ENCODE data around the gene SMIM13. TPM values are rescaled to one million over a fixed set of nuclear protein-coding genes. Genes with fewer than 3 reads are reported as not detected.
A peak's percentile ranks its signal among the peaks of the same experiment; 100 is the strongest.

Gene SMIM13
- total RNA-seq, 2 experiments from 2014 or later = 13.9 to 19.0 TPM

- TSS peak; percentile 92 for BruUV-seq (replicated peaks)
- H3K4me2 ChIP-seq (ENCODE audit: low read length) = peak overlapping the region; percentile 93
- no peaks in the 10 kb centered on the region for H3K9me2 ChIP-seq (ENCODE audit: insufficient read depth, low read length)
- TF ChIP-seq EZH2phosphoT487 (IDR thresholded peaks at IDR 0.05; ENCODE audit: borderline replicate concordance, low read depth, low read length) (no peak), CTCF (conservative IDR thresholded peaks at IDR 0.05; ENCODE audit: low read length) (no peak)
- H4K20me1 ChIP-seq (ENCODE audit: insufficient read depth, low read length) = peaks cover 6% of the 10 kb centered on the region; the same call in 1 of the 2 replicates
- POLR2A ChIA-PET = interaction anchor here (0.6 to 1.5 kb wide), 5 partner anchors 10 to 559 kb away, joined by 3 to 6 read pairs (median 3); no protein-coding TSS in a partner anchor
- intact Hi-C loops (cut with micrococcal nuclease; ENCODE audit: unreplicated experiment) = loop anchor here (5.0 kb wide), 3 partner anchors 191 to 561 kb away; no protein-coding TSS in a partner anchor
- H2AFZ ChIP-seq (ENCODE audit: low read length) = peak overlapping the region; percentile 85
- H3K9me3 ChIP-seq (ENCODE audit: low read length) = no peaks in the 10 kb centered on the region
- H3K79me2 ChIP-seq (ENCODE audit: insufficient read depth, low read depth, low read length) = peaks cover 35% of the 10 kb centered on the region
- peak overlapping the region; percentile 72 for H3K4me3 ChIP-seq (ENCODE audit: low read depth, low read length, poor library complexity, severe bottlenecking)
- peak overlapping the region; percentile 70 for H3K27ac ChIP-seq (ENCODE audit: low read depth, low read length, poor library complexity, severe bottlenecking)
- peak; percentile 77 for DNase-seq (ENCODE audit: low spot score)
- CTCF ChIA-PET (ENCODE audit: unreplicated experiment) = interaction anchor here (0.6 kb wide), 1 partner anchor 367 kb away, joined by 3 read pairs; no protein-coding TSS in a partner anchor
- H3K4me1 ChIP-seq (ENCODE audit: insufficient read depth, low read length, poor library complexity, severe bottlenecking) = peaks cover 31% of the 10 kb centered on the region
- H3K36me3 ChIP-seq (ENCODE audit: insufficient read depth, low read length) = peaks cover 5% of the 10 kb centered on the region; the same call in 1 of the 2 replicates
Measured at GRCh38 chr6:11092668-11093375, 812 bp upstream of the SMIM13 start.

- POLR2A ChIA-PET = interaction anchor here (0.7 to 1.5 kb wide), 5 partner anchors 10 to 449 kb away, joined by 3 to 4 read pairs (median 3); no protein-coding TSS in a partner anchor
- intact Hi-C loops (cut with micrococcal nuclease; ENCODE audit: unreplicated experiment) = loop anchor here (5.0 kb wide), 3 partner anchors 191 to 561 kb away; no protein-coding TSS in a partner anchor
Measured at GRCh38 chr6:11093376-11093625, 333 bp upstream of the SMIM13 start.

More at GRCh38 chr6:11093376-11093625, 333 bp upstream of the SMIM13 start:
- Histone ChIP-seq H3K9me3 (ENCODE audit: low read length) (no peaks in the 10 kb centered on the region), H2AFZ (ENCODE audit: low read length) (peak overlapping the region; percentile 85), H4K20me1 (ENCODE audit: insufficient read depth, low read length) (peaks cover 6% of the 10 kb centered on the region; the same call in 1 of the 2 replicates), H3K4me2 (ENCODE audit: low read length) (peak overlapping the region; percentile 93), H3K4me3 (ENCODE audit: low read depth, low read length, poor library complexity, severe bottlenecking) (peak overlapping the region; percentile 72), H3K36me3 (ENCODE audit: insufficient read depth, low read length) (peaks cover 10% of the 10 kb centered on the region; the same call in 1 of the 2 replicates), H3K9me2 (ENCODE audit: insufficient read depth, low read length) (no peaks in the 10 kb centered on the region), H3K27ac (ENCODE audit: low read depth, low read length, poor library complexity, severe bottlenecking) (peak overlapping the region; percentile 70), H3K4me1 (ENCODE audit: insufficient read depth, low read length, poor library complexity, severe bottlenecking) (peaks cover 31% of the 10 kb centered on the region), H3K79me2 (ENCODE audit: insufficient read depth, low read depth, low read length) (peaks cover 40% of the 10 kb centered on the region)
- no TSS peak for BruUV-seq (replicated peaks)
- CTCF ChIA-PET (ENCODE audit: unreplicated experiment) = no interaction called here
- DNase-seq (ENCODE audit: low spot score) = no peak
- TF ChIP-seq CTCF (conservative IDR thresholded peaks at IDR 0.05; ENCODE audit: low read length) (no peak), EZH2phosphoT487 (IDR thresholded peaks at IDR 0.05; ENCODE audit: borderline replicate concordance, low read depth, low read length) (no peak)

All from OCI-LY7 (cell line).